ENCODE measurements around the gene TMEM135. TPM values are rescaled to one million over a fixed set of nuclear protein-coding genes. Genes with fewer than 3 reads are reported as not detected.
"Not testable (repeated sequence)": the region's sequence is repeated elsewhere in the genome, so short reads cannot be mapped to it uniquely, and the experiment has no call there.

The TMEM135 gene
- total and polyA plus RNA-seq, 12 donors, result 3.4 to 28.6 (median 16.9) TPM

DNA sequence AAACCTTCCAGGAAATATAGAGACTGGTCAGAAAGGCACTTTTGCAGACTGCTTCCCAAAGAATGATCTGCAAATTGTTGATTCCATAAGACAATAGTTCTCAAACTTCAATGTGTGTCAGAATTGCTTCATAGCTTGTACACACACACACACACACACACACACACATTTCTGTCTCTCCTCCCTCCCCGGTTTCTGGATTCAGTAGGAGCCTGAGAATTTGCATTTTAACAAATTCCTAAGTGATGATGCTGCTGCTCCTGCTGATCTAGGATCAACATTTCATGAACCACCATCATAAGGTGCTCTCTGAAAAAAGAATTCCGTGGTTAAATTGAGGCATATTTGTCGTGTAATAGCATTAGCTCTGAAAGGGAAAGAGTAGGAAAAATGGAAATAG lies 47.2 kb upstream of the TMEM135 start:
- H3K36me3 ChIP-seq, result no peaks in the 10 kb centered on the region
- ATAC-seq, result no peak
- no peaks in the 10 kb centered on the region for H3K27me3 ChIP-seq
- no peak for DNase-seq
- 69 to 71% methylated on average over 3 of the region's 3 CpGs for WGBS, 2 donors
- intact Hi-C loops (cut with DNase I), result loop anchor here in 3 of 10 donors (5.0 kb wide), 2 partner anchors 33 to 292 kb away; partner anchors contain the start of gene FZD4 (in 3 of the 3)
- H3K27ac ChIP-seq, result no peak overlapping the region
- no peaks in the 10 kb centered on the region for H3K9me3 ChIP-seq
- H3K4me1 ChIP-seq, result peaks cover 2 to 28% (median 14%) of the 10 kb centered on the region in 9 donors
- H3K4me3 ChIP-seq, result no peak overlapping the region
- TF ChIP-seq, protein P1, sequence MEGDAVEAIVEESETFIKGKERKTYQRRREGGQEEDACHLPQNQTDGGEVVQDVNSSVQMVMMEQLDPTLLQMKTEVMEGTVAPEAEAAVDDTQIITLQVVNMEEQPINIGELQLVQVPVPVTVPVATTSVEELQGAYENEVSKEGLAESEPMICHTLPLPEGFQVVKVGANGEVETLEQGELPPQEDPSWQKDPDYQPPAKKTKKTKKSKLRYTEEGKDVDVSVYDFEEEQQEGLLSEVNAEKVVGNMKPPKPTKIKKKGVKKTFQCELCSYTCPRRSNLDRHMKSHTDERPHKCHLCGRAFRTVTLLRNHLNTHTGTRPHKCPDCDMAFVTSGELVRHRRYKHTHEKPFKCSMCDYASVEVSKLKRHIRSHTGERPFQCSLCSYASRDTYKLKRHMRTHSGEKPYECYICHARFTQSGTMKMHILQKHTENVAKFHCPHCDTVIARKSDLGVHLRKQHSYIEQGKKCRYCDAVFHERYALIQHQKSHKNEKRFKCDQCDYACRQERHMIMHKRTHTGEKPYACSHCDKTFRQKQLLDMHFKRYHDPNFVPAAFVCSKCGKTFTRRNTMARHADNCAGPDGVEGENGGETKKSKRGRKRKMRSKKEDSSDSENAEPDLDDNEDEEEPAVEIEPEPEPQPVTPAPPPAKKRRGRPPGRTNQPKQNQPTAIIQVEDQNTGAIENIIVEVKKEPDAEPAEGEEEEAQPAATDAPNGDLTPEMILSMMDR (IDR thresholded peaks at IDR 0.05), result no peak

GRCh38 chr11:86991341-86991740 lies 46.4 kb upstream of the TMEM135 start:
- DNase-seq, result no peak
- TF ChIP-seq, protein P1 (IDR thresholded peaks at IDR 0.05), result no peak
- H3K36me3 ChIP-seq, result no peaks in the 10 kb centered on the region
- H3K9me3 ChIP-seq, result no peaks in the 10 kb centered on the region
- ATAC-seq, result no peak
- 96 to 97% methylated on average over 5 of the region's 5 CpGs for WGBS, 2 donors
- no peak overlapping the region for H3K27ac ChIP-seq
- H3K27me3 ChIP-seq, result no peaks in the 10 kb centered on the region
- H3K4me3 ChIP-seq, result no peak overlapping the region
- intact Hi-C loops (cut with DNase I), result loop anchor here in 3 of 10 donors (5.0 kb wide), 2 partner anchors 34 to 291 kb away; partner anchors contain the start of gene FZD4 (in 3 of the 3)
- H3K4me1 ChIP-seq, result peaks cover 2 to 28% (median 14%) of the 10 kb centered on the region in 9 donors

DNA sequence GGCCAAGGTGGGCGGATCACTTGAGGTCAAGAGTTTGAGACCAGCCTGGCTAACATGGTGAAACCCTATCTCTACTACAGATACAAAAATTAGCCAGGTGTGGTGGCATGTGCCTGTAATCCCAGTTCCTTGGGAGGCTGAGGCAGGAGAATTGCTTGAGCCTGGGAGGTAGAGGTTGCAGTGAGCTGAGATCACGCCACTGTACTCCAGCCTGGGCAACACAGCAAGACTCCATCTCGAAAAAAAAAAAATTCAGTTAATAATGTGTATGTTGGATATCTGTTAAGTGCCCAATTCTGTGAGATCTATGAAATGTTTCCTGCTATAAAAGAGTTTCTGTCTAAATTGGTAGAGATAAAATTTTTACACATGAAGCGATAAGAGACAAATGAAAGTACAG lies 45.4 kb upstream of the TMEM135 start:
- H3K4me1 ChIP-seq, result peaks cover 2 to 29% (median 14%) of the 10 kb centered on the region in 9 donors
- H3K27ac ChIP-seq, H3K4me3 ChIP-seq, H3K36me3 ChIP-seq, H3K27me3 ChIP-seq, H3K9me3 ChIP-seq, DNase-seq, ATAC-seq: not testable (repeated sequence)
- intact Hi-C loops (cut with DNase I), result loop anchor here in 3 of 10 donors (5.0 kb wide), 2 partner anchors 35 to 290 kb away; partner anchors contain the start of gene FZD4 (in 3 of the 3)
- 95 to 97% methylated on average over 4 of the region's 4 CpGs for WGBS, 2 donors

DNA sequence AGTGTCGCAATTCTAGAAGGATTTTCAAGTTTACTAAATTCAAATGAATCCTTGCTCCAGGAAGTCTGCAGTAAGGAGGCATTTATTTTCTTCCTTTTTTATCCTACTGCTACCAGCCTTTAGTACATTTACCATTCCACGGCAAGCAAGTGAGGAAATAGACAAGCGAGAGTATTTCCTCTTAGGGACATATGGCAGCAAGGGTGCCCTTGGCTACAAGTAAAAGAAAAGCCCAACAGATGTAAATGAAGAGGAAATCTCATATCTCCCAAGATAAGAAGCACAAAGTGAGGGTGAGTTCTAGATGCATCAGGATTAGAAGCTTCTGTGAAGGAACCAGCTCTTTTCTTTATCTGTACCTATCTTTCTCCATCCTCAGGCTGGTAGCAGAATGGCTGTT lies 44.7 kb upstream of the TMEM135 start:
- peaks cover 2 to 32% (median 14%) of the 10 kb centered on the region in 9 donors for H3K4me1 ChIP-seq
- no peaks in the 10 kb centered on the region for H3K27me3 ChIP-seq
- ATAC-seq, result no peak
- TF ChIP-seq, protein P1 (IDR thresholded peaks at IDR 0.05), result no peak
- no peaks in the 10 kb centered on the region for H3K36me3 ChIP-seq
- H3K9me3 ChIP-seq, result no peaks in the 10 kb centered on the region
- peak overlapping the region in 1 of 10 donors; percentile 38 for H3K27ac ChIP-seq
- H3K4me3 ChIP-seq, result no peak overlapping the region
- DNase-seq, result no peak
- intact Hi-C loops (cut with DNase I), result loop anchor here in 3 of 10 donors (5.0 kb wide), 2 partner anchors 36 to 289 kb away; partner anchors contain the start of gene FZD4 (in 3 of the 3)
- WGBS, 2 donors, result 63 to 69% methylated on average over 3 of the region's 3 CpGs

DNA sequence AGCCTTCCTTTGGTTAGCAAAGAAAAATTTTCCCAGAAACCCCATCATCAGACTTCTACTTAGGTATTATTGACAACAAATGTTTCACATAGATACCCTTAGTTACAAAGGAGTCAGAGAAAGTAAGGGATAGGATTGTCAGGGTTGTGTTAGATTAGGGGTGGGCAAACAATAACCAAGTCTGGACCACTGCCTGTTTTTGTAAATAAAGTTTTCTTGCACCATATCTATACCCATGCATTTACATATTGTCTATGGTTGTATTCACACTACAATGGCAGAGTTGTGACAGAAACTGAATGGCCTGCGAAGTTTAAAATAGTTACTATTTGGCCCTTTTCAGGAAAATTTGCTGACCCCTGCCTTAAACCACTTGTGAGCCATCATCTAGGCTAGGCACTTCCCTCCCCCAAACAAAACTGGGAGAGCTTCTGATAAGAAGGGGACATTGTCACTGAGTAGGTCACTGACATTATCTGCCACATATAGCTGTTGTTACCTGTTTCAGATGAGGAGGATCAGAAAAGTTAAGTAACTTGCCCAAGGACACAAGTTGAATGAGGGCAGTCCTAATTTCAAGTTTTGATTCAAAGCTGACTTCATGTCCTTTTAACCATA lies 40.7 kb upstream of the TMEM135 start:
- Histone ChIP-seq H3K9me3 (no peaks in the 10 kb centered on the region), H3K4me1 (peaks cover 0 to 29% (median 15%) of the 10 kb centered on the region in 9 donors), H3K27ac (no peak overlapping the region), H3K27me3 (no peaks in the 10 kb centered on the region), H3K36me3 (no peaks in the 10 kb centered on the region), H3K4me3 (no peak overlapping the region)
- TF ChIP-seq, protein P1 (IDR thresholded peaks at IDR 0.05), result no peak
- intact Hi-C loops (cut with DNase I), result loop anchor here in 1 of 10 donors (5.0 kb wide), 1 partner anchor 40 kb away; the partner anchor contains the start of gene TMEM135
- WGBS, 2 donors, result 97 to 100% methylated on average over 1 of the region's 1 CpG
- no peak for ATAC-seq
- no peak for DNase-seq
